Endothelial cell of umbilical vein (primary cell): ENCODE measurements around the gene KCNJ6.

Experiments
- FOS ChIP-seq: IDR thresholded peaks from 2 replicates; pipeline ENCODE4 v1.6.1; 2011; ENCODE audit warnings: mild to moderate bottlenecking, low read length, moderate library complexity, borderline replicate concordance; ENCODE audit not compliant: insufficient read depth
- MYC ChIP-seq: IDR thresholded peaks from one replicate; pipeline ENCODE4 v1.6.1; 2011; ENCODE audit warnings: mild to moderate bottlenecking, low read depth, low read length
- POLR2A ChIP-seq: IDR thresholded peaks from 2 replicates; pipeline ENCODE4 v1.6.1; 2012; ENCODE audit warnings: low read depth, mild to moderate bottlenecking, control low read depth, low read length
- POLR2AphosphoS5 ChIP-seq: IDR thresholded peaks from 2 replicates; pipeline ENCODE4 v1.6.1; 2012; ENCODE audit warnings: low read depth, mild to moderate bottlenecking, control low read depth, low read length, moderate library complexity; ENCODE audit not compliant: insufficient read depth
- TF ChIP-seq, protein P1 (sequence below), 2 donors: IDR thresholded peaks; 1 replicate in 1 of 2; 2 replicates in 1 of 2; pipeline ENCODE4 v1.5.1; 2011; ENCODE audit warnings: low read length in 2 of 2, mild to moderate bottlenecking in 2 of 2, moderate library complexity in 2 of 2, control low read depth in 1 of 2, inconsistent platforms in 1 of 2, low read depth in 1 of 2; ENCODE audit not compliant: insufficient read depth in 1 of 2; ENCODE audit errors: extremely low read depth in 1 of 2

DNA sequence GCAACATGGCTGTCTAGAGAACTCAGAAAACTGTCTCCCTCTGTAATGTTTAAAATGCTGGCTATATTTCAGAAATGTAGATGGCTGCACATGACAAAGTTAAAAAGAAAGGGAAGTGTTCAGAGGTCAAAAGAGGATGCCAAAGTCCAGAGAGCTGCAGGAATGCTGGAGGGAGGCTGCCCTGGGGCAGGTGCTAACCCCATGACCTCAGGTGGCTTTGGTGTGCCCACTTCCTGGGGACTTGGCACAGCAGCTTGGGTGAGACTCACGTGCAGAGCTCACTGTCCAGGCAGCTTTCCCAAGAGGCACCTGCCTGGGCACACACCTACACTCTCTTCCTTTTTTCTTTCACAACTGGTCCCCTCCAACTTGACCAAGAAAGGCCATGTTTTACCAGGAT lies 256.4 kb downstream of the KCNJ6 start:
- TF ChIP-seq MYC, result no peak
- TF ChIP-seq, protein P1, sequence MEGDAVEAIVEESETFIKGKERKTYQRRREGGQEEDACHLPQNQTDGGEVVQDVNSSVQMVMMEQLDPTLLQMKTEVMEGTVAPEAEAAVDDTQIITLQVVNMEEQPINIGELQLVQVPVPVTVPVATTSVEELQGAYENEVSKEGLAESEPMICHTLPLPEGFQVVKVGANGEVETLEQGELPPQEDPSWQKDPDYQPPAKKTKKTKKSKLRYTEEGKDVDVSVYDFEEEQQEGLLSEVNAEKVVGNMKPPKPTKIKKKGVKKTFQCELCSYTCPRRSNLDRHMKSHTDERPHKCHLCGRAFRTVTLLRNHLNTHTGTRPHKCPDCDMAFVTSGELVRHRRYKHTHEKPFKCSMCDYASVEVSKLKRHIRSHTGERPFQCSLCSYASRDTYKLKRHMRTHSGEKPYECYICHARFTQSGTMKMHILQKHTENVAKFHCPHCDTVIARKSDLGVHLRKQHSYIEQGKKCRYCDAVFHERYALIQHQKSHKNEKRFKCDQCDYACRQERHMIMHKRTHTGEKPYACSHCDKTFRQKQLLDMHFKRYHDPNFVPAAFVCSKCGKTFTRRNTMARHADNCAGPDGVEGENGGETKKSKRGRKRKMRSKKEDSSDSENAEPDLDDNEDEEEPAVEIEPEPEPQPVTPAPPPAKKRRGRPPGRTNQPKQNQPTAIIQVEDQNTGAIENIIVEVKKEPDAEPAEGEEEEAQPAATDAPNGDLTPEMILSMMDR (IDR thresholded peaks at IDR 0.05; ENCODE audit: extremely low read depth in 1 of 2, insufficient read depth in 1 of 2, low read depth in 1 of 2, low read length in 2 of 2), result no peak
- no peak for TF ChIP-seq FOS
- TF ChIP-seq POLR2A, result no peak
- TF ChIP-seq POLR2AphosphoS5, result no peak
